OCI-LY1 (cell line): ENCODE measurements around the gene POU2AF1.

Source experiments
- H2AFZ ChIP-seq: fragments of 200-600 bp; sonication (generic), shearing (Covaris generic); 2 replicates; pipeline ENCODE4 v1.6.0; 2014; ENCODE audit warnings: antibody characterized with exemption, mild to moderate bottlenecking, low read length
- H3F3A ChIP-seq: fragments of 200-600 bp; sonication (generic), shearing (Covaris generic); 2 replicates; pipeline ENCODE4 v1.6.0; 2014; ENCODE audit warnings: mild to moderate bottlenecking, antibody characterized with exemption, low read length, moderate library complexity; ENCODE audit not compliant: insufficient read depth
- H3K27ac ChIP-seq: fragments of 200-600 bp; sonication (generic); 2 replicates; pipeline ENCODE4 v1.5.1; 2014; ENCODE audit warnings: low read length, mixed run types, mild to moderate bottlenecking, low read depth; ENCODE audit not compliant: poor library complexity, severe bottlenecking
- H3K27me3 ChIP-seq: fragments of 200-600 bp; sonication (generic); 2 replicates; pipeline ENCODE4 v1.6.0; 2014; ENCODE audit warnings: antibody characterized with exemption, mild to moderate bottlenecking, low read length, moderate library complexity; ENCODE audit not compliant: insufficient read depth
- H3K36me3 ChIP-seq: fragments of 200-600 bp; sonication (generic); 2 replicates; pipeline ENCODE4 v1.6.1; 2014; ENCODE audit warnings: mild to moderate bottlenecking, antibody characterized with exemption, low read length, moderate library complexity, mixed read lengths; ENCODE audit not compliant: insufficient read depth
- H3K4me1 ChIP-seq: fragments of 200-600 bp; sonication (generic); 2 replicates; pipeline ENCODE4 v1.5.1; 2014; ENCODE audit warnings: mild to moderate bottlenecking, low read length, moderate library complexity; ENCODE audit not compliant: insufficient read depth, severe bottlenecking
- H3K4me2 ChIP-seq: fragments of 200-600 bp; sonication (generic), shearing (Covaris generic); 2 replicates; pipeline ENCODE4 v1.6.1; 2014; ENCODE audit warnings: low read length
- H3K4me3 ChIP-seq: fragments of 200-600 bp; sonication (generic); 2 replicates; pipeline ENCODE4 v1.5.1; 2014; ENCODE audit warnings: low read length, low read depth, mild to moderate bottlenecking, mixed read lengths; ENCODE audit not compliant: poor library complexity, severe bottlenecking
- H3K79me2 ChIP-seq: fragments of 200-600 bp; shearing (Covaris generic); 2 replicates; pipeline ENCODE4 v1.6.1; 2016; ENCODE audit warnings: mixed run types, low read length, mixed read lengths; ENCODE audit not compliant: insufficient read depth
- H3K9ac ChIP-seq: fragments of 200-600 bp; sonication (generic), shearing (Covaris generic); 2 replicates; pipeline ENCODE4 v1.6.1; 2014; ENCODE audit warnings: mild to moderate bottlenecking, low read length, mixed read lengths
- H3K9me2 ChIP-seq: fragments of 200-600 bp; sonication (generic), shearing (Covaris generic); 2 replicates; pipeline ENCODE4 v1.6.1; 2014; ENCODE audit warnings: low read depth, mild to moderate bottlenecking, low read length, mixed read lengths
- H3K9me3 ChIP-seq: fragments of 200-600 bp; shearing (Covaris generic); 2 replicates; pipeline ENCODE4 v1.6.1; 2014; ENCODE audit warnings: low read length, mixed read lengths
- H4K20me1 ChIP-seq: fragments of 200-600 bp; sonication (generic), shearing (Covaris generic); 2 replicates; pipeline ENCODE4 v1.6.0; 2016; ENCODE audit warnings: mild to moderate bottlenecking, low read length; ENCODE audit not compliant: insufficient read depth
- CTCF ChIP-seq: fragments of 200-600 bp; sonication (generic), shearing (Covaris generic); IDR thresholded peaks from 2 replicates; pipeline ENCODE4 v1.5.1; 2017; ENCODE audit warnings: mild to moderate bottlenecking, antibody characterized with exemption, low read length, moderate library complexity, mixed read lengths
- EZH2 ChIP-seq: fragments of 200-600 bp; sonication (generic), shearing (Covaris generic); IDR thresholded peaks from 2 replicates; pipeline ENCODE4 v1.8.0; 2017; ENCODE audit warnings: borderline replicate concordance, mixed run types, mild to moderate bottlenecking, antibody characterized with exemption, low read length, moderate library complexity, mixed read lengths

The POU2AF1 gene

GRCh38 chr11:111366560-111367410, 12.3 kb downstream of the POU2AF1 start:
- H3K27me3 ChIP-seq, result no peaks in the 10 kb centered on the region
- H3K9me2 ChIP-seq, result no peaks in the 10 kb centered on the region
- peak overlapping the region; percentile 54 for H3K4me2 ChIP-seq
- peaks cover 100% of the 10 kb centered on the region for H3K79me2 ChIP-seq
- peaks cover 3% of the 10 kb centered on the region; the same call in 1 of the 2 replicates for H3F3A ChIP-seq
- H2AFZ ChIP-seq, result no peak overlapping the region
- TF ChIP-seq CTCF, result no peak
- no peak for TF ChIP-seq EZH2
- no peak overlapping the region for H3K4me3 ChIP-seq
- peaks cover 99% of the 10 kb centered on the region for H3K36me3 ChIP-seq
- peak overlapping the region; percentile 90 for H3K27ac ChIP-seq
- peaks cover 100% of the 10 kb centered on the region for H3K4me1 ChIP-seq
- H3K9me3 ChIP-seq, result no peaks in the 10 kb centered on the region
- no peaks in the 10 kb centered on the region for H4K20me1 ChIP-seq
- peak overlapping the region; percentile 43 for H3K9ac ChIP-seq

DNA sequence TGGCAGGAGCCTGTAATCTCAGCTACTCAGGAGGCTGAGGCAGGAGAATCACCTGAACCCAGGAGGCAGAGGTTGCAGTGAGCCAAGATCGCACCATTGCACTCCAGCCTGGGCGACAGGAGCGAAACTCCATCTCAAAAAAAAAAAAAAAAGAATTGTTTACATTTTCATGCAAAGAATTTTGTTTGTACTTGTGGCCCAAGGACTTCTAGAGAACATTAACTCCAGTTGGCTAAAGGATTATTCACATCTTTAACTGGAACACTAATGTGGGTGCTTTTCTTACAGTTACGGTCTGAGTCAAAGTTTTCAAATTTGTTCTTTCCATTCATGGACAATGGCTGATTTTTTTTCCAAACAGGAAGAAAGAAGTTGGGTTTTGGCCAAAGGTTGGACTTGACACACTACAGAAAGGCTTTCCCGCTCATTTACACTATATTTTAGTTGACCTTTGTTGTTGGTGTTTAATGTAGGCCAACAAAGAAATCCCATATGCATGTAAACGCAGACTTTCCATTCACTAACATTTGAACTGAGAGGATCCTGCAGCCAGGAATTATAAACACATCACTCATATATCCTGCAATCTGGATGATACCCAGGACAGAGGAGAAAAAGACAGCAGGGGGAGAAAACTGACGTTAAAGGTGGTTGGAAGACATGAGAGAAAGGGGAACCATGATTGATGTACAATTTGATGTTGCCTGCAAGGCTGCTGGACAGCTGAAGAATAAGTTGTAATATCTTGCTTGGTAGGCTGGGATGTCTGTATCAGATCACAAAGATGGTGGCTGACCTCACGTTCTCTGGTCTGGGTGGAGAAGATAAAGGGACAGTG, 13.1 kb downstream of the POU2AF1 start:
- H3K9ac ChIP-seq, result no peak overlapping the region; the same call in 1 of the 2 replicates
- H3K9me2 ChIP-seq, result no peaks in the 10 kb centered on the region
- peaks cover 96% of the 10 kb centered on the region for H3K79me2 ChIP-seq
- peaks cover 100% of the 10 kb centered on the region for H3K4me1 ChIP-seq
- H3K4me3 ChIP-seq, result no peak overlapping the region
- H3F3A ChIP-seq, result peaks cover 7% of the 10 kb centered on the region; the same call in 1 of the 2 replicates
- peaks cover 99% of the 10 kb centered on the region for H3K36me3 ChIP-seq
- H3K27ac ChIP-seq, result peak overlapping the region; percentile 90
- H3K27me3 ChIP-seq, result no peaks in the 10 kb centered on the region
- no peak for TF ChIP-seq CTCF
- TF ChIP-seq EZH2, result no peak
- no peaks in the 10 kb centered on the region for H3K9me3 ChIP-seq
- no peak overlapping the region for H2AFZ ChIP-seq
- H3K4me2 ChIP-seq, result peak overlapping the region; percentile 69; the same call in 1 of the 2 replicates
- no peaks in the 10 kb centered on the region for H4K20me1 ChIP-seq

GRCh38 chr11:111364503-111364902, 14.6 kb downstream of the POU2AF1 start:
- no peaks in the 10 kb centered on the region for H3K9me3 ChIP-seq
- H3K36me3 ChIP-seq, result peaks cover 99% of the 10 kb centered on the region
- H3K4me1 ChIP-seq, result peaks cover 100% of the 10 kb centered on the region
- TF ChIP-seq EZH2, result no peak
- no peak for TF ChIP-seq CTCF
- H3K27me3 ChIP-seq, result no peaks in the 10 kb centered on the region
- no peaks in the 10 kb centered on the region for H4K20me1 ChIP-seq
- H3F3A ChIP-seq, result peaks cover 7% of the 10 kb centered on the region; the same call in 1 of the 2 replicates
- peak overlapping the region; percentile 62 for H3K4me3 ChIP-seq
- H3K79me2 ChIP-seq, result peaks cover 85% of the 10 kb centered on the region
- H2AFZ ChIP-seq, result no peak overlapping the region
- H3K9ac ChIP-seq, result peak overlapping the region; percentile 75
- peak overlapping the region; percentile 69 for H3K4me2 ChIP-seq
- H3K9me2 ChIP-seq, result no peaks in the 10 kb centered on the region
- peak overlapping the region; percentile 90 for H3K27ac ChIP-seq
